Endothelial cell (in vitro differentiated cells): ENCODE data around the gene PLXNA2. TPM values are rescaled to one million over a fixed set of nuclear protein-coding genes. Genes with fewer than 3 reads are reported as not detected.

ENCODE experiments used
- DNase-seq: peaks from one replicate; pipeline ENCODE4 v3.0.0; 2021; ENCODE audit warnings: low spot score
- H3K27ac Mint-ChIP-seq: one replicate; pipeline ENCODE4 v1.8.0; 2021; ENCODE audit warnings: mixed read lengths, inconsistent platforms; ENCODE audit not compliant: unreplicated experiment
- H3K27me3 Mint-ChIP-seq: one replicate; pipeline ENCODE4 v1.8.0; 2021; ENCODE audit warnings: mild to moderate bottlenecking, moderate library complexity, mixed read lengths, inconsistent platforms; ENCODE audit not compliant: unreplicated experiment
- H3K36me3 Mint-ChIP-seq: one replicate; pipeline ENCODE4 v1.8.0; 2021; ENCODE audit warnings: mild to moderate bottlenecking, low read depth, mixed read lengths, inconsistent platforms; ENCODE audit not compliant: unreplicated experiment
- H3K4me1 Mint-ChIP-seq: one replicate; pipeline ENCODE4 v1.8.0; 2021; ENCODE audit warnings: mild to moderate bottlenecking, mixed read lengths, inconsistent platforms; ENCODE audit not compliant: unreplicated experiment
- H3K4me3 Mint-ChIP-seq: one replicate; pipeline ENCODE4 v1.8.0; 2021; ENCODE audit warnings: mild to moderate bottlenecking, mixed read lengths, inconsistent platforms; ENCODE audit not compliant: unreplicated experiment
- H3K9me3 Mint-ChIP-seq: one replicate; pipeline ENCODE4 v1.8.0; 2021; ENCODE audit warnings: mixed read lengths, inconsistent platforms; ENCODE audit not compliant: unreplicated experiment
- CTCF ChIP-seq: fragments of 200-600 bp; sonication (generic); IDR thresholded peaks from one replicate; pipeline ENCODE4 v1.5.0; 2021; ENCODE audit warnings: antibody characterized with exemption; ENCODE audit not compliant: unreplicated experiment
- total RNA-seq: library from RNA; stranded (reverse); fragmentation: NEBNext Ultra II Directional; extraction: Animal tissue kit (Norgen Biotek cat#: 25700); gene quantifications from one replicate; pipeline ENCODE4 v1.2.1, GENCODE V29; 2021; ENCODE audit not compliant: unreplicated experiment

The PLXNA2 gene
- total RNA-seq, 1 donor from 2014 or later = 25.6 TPM

- H3K4me3 Mint-ChIP-seq = no peak overlapping the region
- no peaks in the 10 kb centered on the region for H3K9me3 Mint-ChIP-seq
- peaks cover 8% of the 10 kb centered on the region for H3K4me1 Mint-ChIP-seq
- H3K27ac Mint-ChIP-seq = no peak overlapping the region
- H3K27me3 Mint-ChIP-seq = peaks cover 2% of the 10 kb centered on the region
- DNase-seq = no peak
- peaks cover 12% of the 10 kb centered on the region for H3K36me3 Mint-ChIP-seq
- no peak for TF ChIP-seq CTCF
Measured at GRCh38 chr1:208107425-208108212, 136.6 kb downstream of the PLXNA2 start.

GRCh38 chr1:208106218-208106617, 138.0 kb downstream of the PLXNA2 start:
- DNase-seq = no peak
- no peak for TF ChIP-seq CTCF
- no peak overlapping the region for H3K27ac Mint-ChIP-seq
- H3K27me3 Mint-ChIP-seq = no peaks in the 10 kb centered on the region
- no peaks in the 10 kb centered on the region for H3K9me3 Mint-ChIP-seq
- H3K4me3 Mint-ChIP-seq = no peak overlapping the region
- peaks cover 12% of the 10 kb centered on the region for H3K36me3 Mint-ChIP-seq
- peaks cover 9% of the 10 kb centered on the region for H3K4me1 Mint-ChIP-seq

GRCh38 chr1:208105756-208106155, 138.4 kb downstream of the PLXNA2 start:
- no peak for DNase-seq
- Mint-ChIP-seq H3K4me3 (no peak overlapping the region), H3K9me3 (no peaks in the 10 kb centered on the region), H3K36me3 (peaks cover 12% of the 10 kb centered on the region), H3K4me1 (peaks cover 9% of the 10 kb centered on the region), H3K27ac (no peak overlapping the region), H3K27me3 (no peaks in the 10 kb centered on the region)
- TF ChIP-seq CTCF = no peak

GRCh38 chr1:208103597-208104513, 140.3 kb downstream of the PLXNA2 start:
- no peaks in the 10 kb centered on the region for H3K9me3 Mint-ChIP-seq
- no peak for DNase-seq
- peaks cover 9% of the 10 kb centered on the region for H3K4me1 Mint-ChIP-seq
- peaks cover 8% of the 10 kb centered on the region for H3K36me3 Mint-ChIP-seq
- no peaks in the 10 kb centered on the region for H3K27me3 Mint-ChIP-seq
- TF ChIP-seq CTCF = no peak
- H3K27ac Mint-ChIP-seq = no peak overlapping the region
- no peak overlapping the region for H3K4me3 Mint-ChIP-seq
